Omental fat pad (tissue), 4 donors: ENCODE data around the gene GRIA1. TPM values are rescaled to one million over a fixed set of nuclear protein-coding genes. Genes with fewer than 3 reads are reported as not detected.
A peak's percentile ranks its signal among the peaks of the same experiment; 100 is the strongest.
"Not testable (repeated sequence)": the region's sequence is repeated elsewhere in the genome, so short reads cannot be mapped to it uniquely, and the experiment has no call there.

ENCODE experiments used
- ATAC-seq: fragments of 150-250 bp; one replicate; pipeline ENCODE4 v1.9.1; 2016; ENCODE audit warnings: mild to moderate bottlenecking, moderate library complexity; ENCODE audit not compliant: low FRiP score
- DNase-seq: peaks from one replicate; pipeline ENCODE4 v3.0.0-alpha.2; 2019; ENCODE audit warnings: low spot score
- CTCF ChIP-seq, 3 donors: fragments of 450-650 bp; IDR thresholded peaks; one replicate each; pipeline ENCODE4 v1.5.1; 2016 to 2017; ENCODE audit warnings: antibody characterized with exemption in 3 of 3, mild to moderate bottlenecking in 3 of 3, moderate library complexity in 2 of 3
- small RNA-seq: library from RNA; depleted of rRNA; stranded (forward); fragments of <200 nt; gene quantifications from one replicate; pipeline ENCODE3, GENCODE V24; 2016
- total RNA-seq, 4 donors: library from RNA; depleted of rRNA; stranded (reverse); fragments of >200 nt; gene quantifications; one replicate each; pipeline ENCODE4 v1.1.0, GENCODE V29; 2016

GRIA1 gene
- total RNA-seq, 4 donors from 2014 or later = 1.7 to 9.6 (median 5.0) TPM; not detected in 1

- ATAC-seq = no peak
- no peak for TF ChIP-seq CTCF (IDR thresholded peaks at IDR 0.05)
- DNase-seq = no peak
These were observed 345.5 kb downstream of the GRIA1 start for GRCh38 chr5:153835891-153836515.

GRCh38 chr5:153849303-153850113 is 359.0 kb downstream of the GRIA1 start:
- DNase-seq = not testable (repeated sequence)
- peak; percentile 71 for ATAC-seq

GRCh38 chr5:153860195-153860886 is 369.9 kb downstream of the GRIA1 start:
- TF ChIP-seq CTCF (IDR thresholded peaks at IDR 0.05) = no peak
- peak; percentile 37 for ATAC-seq
- no peak for DNase-seq

- not testable (repeated sequence) for DNase-seq, ATAC-seq
These were observed 372.4 kb downstream of the GRIA1 start for GRCh38 chr5:153862906-153863305.

Small RNAs within 50 kb of the gene (small RNA-seq; reads per million reads assigned to genes)
- not detected for gene RN7SL177P
